ENCODE results near the gene TRIM9. TPM values are rescaled to one million over a fixed set of nuclear protein-coding genes. Genes with fewer than 3 reads are reported as not detected.

TRIM9 gene
- total RNA-seq, 2 donors from 2014 or later: 0.78 to 9.2 TPM

DNA sequence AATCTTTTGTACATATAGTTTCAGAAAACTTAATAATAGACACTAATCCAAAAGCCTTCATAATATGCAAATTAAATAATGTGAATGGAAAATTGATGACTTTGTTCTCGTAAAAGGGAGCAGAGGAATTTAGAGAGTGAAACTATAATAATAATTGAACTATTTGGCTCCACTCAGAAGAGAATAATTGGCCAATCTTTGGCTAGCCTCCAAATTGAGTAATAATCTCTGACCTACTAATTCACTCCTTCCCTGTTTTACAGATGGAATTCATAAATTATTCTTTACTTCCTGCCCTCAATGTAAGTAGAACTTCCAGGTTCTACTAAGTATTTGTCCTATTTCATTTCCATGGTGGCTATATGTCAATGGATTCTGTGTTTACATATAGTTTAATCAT lies 15.8 kb downstream of the TRIM9 start:
- H3K36me3 ChIP-seq (replicated peaks in 1 of 2; ENCODE audit: insufficient read depth in 1 of 2, low read depth in 2 of 2): no peaks in the 10 kb centered on the region
- intact Hi-C loops (cut with DNase I): no loop called here
- 43 to 61% methylated on average over 1 of the region's 1 CpG for WGBS, 2 donors
- H3K27me3 ChIP-seq: no peaks in the 10 kb centered on the region
- H3K4me3 ChIP-seq: no peak overlapping the region
- no peaks in the 10 kb centered on the region for H3K9me3 ChIP-seq
- H3K4me1 ChIP-seq: no peaks in the 10 kb centered on the region
- DNase-seq (no peak), ATAC-seq (no peak)
- H3K27ac ChIP-seq: no peak overlapping the region
- TF ChIP-seq, protein P1, sequence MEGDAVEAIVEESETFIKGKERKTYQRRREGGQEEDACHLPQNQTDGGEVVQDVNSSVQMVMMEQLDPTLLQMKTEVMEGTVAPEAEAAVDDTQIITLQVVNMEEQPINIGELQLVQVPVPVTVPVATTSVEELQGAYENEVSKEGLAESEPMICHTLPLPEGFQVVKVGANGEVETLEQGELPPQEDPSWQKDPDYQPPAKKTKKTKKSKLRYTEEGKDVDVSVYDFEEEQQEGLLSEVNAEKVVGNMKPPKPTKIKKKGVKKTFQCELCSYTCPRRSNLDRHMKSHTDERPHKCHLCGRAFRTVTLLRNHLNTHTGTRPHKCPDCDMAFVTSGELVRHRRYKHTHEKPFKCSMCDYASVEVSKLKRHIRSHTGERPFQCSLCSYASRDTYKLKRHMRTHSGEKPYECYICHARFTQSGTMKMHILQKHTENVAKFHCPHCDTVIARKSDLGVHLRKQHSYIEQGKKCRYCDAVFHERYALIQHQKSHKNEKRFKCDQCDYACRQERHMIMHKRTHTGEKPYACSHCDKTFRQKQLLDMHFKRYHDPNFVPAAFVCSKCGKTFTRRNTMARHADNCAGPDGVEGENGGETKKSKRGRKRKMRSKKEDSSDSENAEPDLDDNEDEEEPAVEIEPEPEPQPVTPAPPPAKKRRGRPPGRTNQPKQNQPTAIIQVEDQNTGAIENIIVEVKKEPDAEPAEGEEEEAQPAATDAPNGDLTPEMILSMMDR (IDR thresholded peaks at IDR 0.05): no peak
- no peak for TF ChIP-seq POLR2A (IDR thresholded peaks at IDR 0.05)

DNA sequence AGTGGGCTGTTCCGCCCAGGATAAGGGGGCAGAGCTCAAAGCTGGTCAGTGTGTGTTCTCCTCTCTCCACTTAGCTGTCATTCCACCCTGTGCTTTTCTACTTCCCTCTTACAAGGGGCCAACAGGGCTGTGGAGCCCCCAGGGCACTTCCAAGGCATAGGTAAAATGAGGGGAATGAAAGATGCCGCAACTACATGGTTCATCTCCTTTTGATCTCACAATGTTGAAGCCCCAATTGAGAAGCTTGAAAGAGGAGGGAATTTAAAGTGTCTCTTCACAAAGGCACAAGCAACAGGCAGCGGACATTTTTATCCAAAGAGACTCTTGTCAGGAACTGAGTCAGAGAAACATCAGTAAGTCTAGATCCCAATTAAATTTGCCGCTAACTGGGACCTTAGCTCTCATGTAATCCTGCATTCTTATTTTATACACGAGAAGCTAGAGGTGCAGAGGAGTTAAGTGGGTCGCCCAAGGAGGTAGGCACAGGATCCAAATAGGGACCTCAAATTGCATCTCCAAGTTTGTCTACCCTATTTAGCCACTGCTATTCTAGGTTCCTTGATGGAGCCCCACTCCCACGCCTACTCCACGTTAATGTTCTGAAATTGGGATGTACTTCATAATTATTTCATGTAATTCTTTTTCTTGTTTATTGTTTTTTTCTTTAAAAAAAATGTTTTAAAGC lies 20.1 kb downstream of the TRIM9 start:
- intact Hi-C loops (cut with DNase I): no loop called here
- WGBS, 2 donors: 77 to 78% methylated on average over 8 of the region's 8 CpGs
- H3K9me3 ChIP-seq: no peaks in the 10 kb centered on the region
- H3K27ac ChIP-seq: no peak overlapping the region
- DNase-seq (no peak), ATAC-seq (no peak)
- no peak overlapping the region for H3K4me3 ChIP-seq
- H3K4me1 ChIP-seq: peaks cover 5% of the 10 kb centered on the region
- no peaks in the 10 kb centered on the region for H3K36me3 ChIP-seq (replicated peaks in 1 of 2; ENCODE audit: insufficient read depth in 1 of 2, low read depth in 2 of 2)
- no peak for TF ChIP-seq POLR2A (IDR thresholded peaks at IDR 0.05)
- TF ChIP-seq, protein P1 (IDR thresholded peaks at IDR 0.05): no peak
- H3K27me3 ChIP-seq: no peaks in the 10 kb centered on the region

DNA sequence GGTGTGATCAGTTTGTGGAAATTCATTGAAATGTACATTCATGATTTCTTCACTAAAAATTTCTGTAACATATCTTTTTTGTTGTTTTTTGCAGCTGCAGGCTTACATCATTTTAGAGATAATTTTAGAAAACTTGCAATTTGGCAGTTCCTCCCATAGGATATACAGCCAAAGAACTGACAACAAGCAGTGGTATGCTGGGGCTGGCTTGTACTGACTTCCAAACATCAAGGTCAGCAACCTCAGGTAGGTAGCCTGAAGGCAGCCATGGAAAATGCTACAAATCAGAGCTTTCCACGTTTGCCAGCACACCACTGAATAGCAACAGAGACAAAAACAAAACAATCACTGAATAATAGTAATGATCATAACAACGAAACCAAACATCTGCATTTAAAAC lies 21.2 kb downstream of the TRIM9 start:
- ATAC-seq (no peak), DNase-seq (no peak)
- H3K36me3 ChIP-seq (replicated peaks in 1 of 2; ENCODE audit: insufficient read depth in 1 of 2, low read depth in 2 of 2): no peaks in the 10 kb centered on the region
- no peak overlapping the region for H3K4me3 ChIP-seq
- TF ChIP-seq, protein P1 (IDR thresholded peaks at IDR 0.05): no peak
- TF ChIP-seq POLR2A (IDR thresholded peaks at IDR 0.05): no peak
- peaks cover 5% of the 10 kb centered on the region for H3K4me1 ChIP-seq
- H3K27me3 ChIP-seq: no peaks in the 10 kb centered on the region
- H3K27ac ChIP-seq: no peak overlapping the region
- intact Hi-C loops (cut with DNase I): no loop called here
- no peaks in the 10 kb centered on the region for H3K9me3 ChIP-seq
- WGBS, 2 donors: 48 to 60% methylated on average over 2 of the region's 2 CpGs

DNA sequence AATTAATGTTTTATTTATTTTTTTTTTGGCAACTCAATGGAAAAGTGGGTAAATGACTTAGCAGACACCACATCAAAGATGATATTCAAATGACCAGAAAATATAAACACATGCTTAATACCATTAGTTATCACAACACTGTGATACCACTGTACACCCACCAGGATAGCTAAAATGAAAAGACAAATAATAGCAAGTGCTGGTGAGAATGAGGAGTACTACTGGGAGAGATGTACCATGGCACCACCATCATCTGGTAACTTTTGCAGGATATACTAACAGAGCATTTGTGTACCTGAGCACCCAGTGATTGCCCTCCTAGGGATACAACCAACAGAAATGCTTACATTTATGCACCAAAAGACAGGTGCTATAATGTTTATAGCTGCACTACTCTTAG lies 21.9 kb downstream of the TRIM9 start:
- Histone ChIP-seq H3K9me3 (no peaks in the 10 kb centered on the region), H3K36me3 (replicated peaks in 1 of 2; ENCODE audit: insufficient read depth in 1 of 2, low read depth in 2 of 2) (no peaks in the 10 kb centered on the region), H3K27me3 (no peaks in the 10 kb centered on the region), H3K4me1 (peaks cover 5% of the 10 kb centered on the region), H3K4me3 (no peak overlapping the region), H3K27ac (no peak overlapping the region)
- no peak for DNase-seq
- intact Hi-C loops (cut with DNase I): no loop called here
- TF ChIP-seq, protein P1 (IDR thresholded peaks at IDR 0.05): no peak
- TF ChIP-seq POLR2A (IDR thresholded peaks at IDR 0.05): no peak
- no peak for ATAC-seq

DNA sequence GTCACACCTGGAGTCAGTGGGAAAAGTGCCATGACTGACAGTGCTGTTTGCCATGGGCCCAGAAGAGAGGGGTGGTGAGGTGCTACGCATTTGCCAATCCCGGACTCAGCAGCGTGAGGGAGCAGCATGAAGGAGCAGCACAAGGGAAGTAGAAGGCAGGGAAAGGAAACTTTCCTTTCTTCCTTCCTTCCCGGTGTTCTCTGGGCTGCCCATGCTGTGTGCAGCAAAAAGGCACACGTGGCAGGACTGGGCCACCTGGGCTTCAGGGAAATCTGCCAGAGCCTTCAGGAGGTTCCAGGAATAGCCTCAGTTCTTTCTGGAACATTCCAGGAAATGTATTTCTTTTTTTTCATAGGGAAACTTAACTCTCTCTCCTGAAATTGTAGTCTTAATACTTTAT lies 23.0 kb downstream of the TRIM9 start:
- no peak overlapping the region for H3K27ac ChIP-seq
- WGBS, 2 donors: 36 to 42% methylated on average over 5 of the region's 5 CpGs
- no peaks in the 10 kb centered on the region for H3K9me3 ChIP-seq
- H3K4me1 ChIP-seq: peaks cover 5% of the 10 kb centered on the region
- H3K36me3 ChIP-seq (replicated peaks in 1 of 2; ENCODE audit: insufficient read depth in 1 of 2, low read depth in 2 of 2): no peaks in the 10 kb centered on the region
- TF ChIP-seq, protein P1 (IDR thresholded peaks at IDR 0.05): no peak
- TF ChIP-seq POLR2A (IDR thresholded peaks at IDR 0.05): no peak
- no peak overlapping the region for H3K4me3 ChIP-seq
- DNase-seq (peak; percentile 23 to 34 (median 32)), ATAC-seq (peak; percentile 56)
- H3K27me3 ChIP-seq: no peaks in the 10 kb centered on the region
- intact Hi-C loops (cut with DNase I): no loop called here
